Measurements from ENCODE around the gene TEC.
"Not testable (repeated sequence)": the region's sequence is repeated elsewhere in the genome, so short reads cannot be mapped to it uniquely, and the experiment has no call there.

Gene TEC

GRCh38 chr4:48188390-48188789, 81.2 kb downstream of the TEC start:
- H3K4me3 ChIP-seq (ENCODE audit: control insufficient read depth, low read depth, low read length) = no peak overlapping the region
- no peak for TF ChIP-seq CTCF (conservative IDR thresholded peaks at IDR 0.05; ENCODE audit: control insufficient read depth, insufficient read depth, low read depth, low read length)
- DNase-seq (ENCODE audit: low read depth) = no peak

DNA sequence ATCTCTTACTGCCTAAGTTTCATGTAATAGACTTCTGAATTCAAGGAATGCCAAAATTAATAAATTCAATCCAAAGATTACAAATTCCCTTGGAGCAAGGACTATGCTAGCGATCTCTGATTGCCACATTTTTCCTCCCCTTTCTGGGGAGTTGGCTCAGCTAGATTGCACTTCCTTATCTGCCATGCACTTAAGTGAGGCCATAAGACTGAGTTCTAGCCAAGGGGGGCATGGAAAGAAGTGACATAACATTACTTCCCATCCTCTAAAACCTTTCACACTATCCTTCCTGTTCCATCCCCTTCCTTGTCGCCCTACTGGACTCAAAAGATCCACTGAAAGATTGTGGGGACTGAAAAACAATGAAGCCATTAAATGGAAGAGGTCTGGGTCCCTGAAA, 81.8 kb downstream of the TEC start:
- DNase-seq (ENCODE audit: low read depth) = no peak
- no peak overlapping the region for H3K4me3 ChIP-seq (ENCODE audit: control insufficient read depth, low read depth, low read length)
- TF ChIP-seq CTCF (conservative IDR thresholded peaks at IDR 0.05; ENCODE audit: control insufficient read depth, insufficient read depth, low read depth, low read length) = no peak

- not testable (repeated sequence) for H3K4me3 ChIP-seq (ENCODE audit: control insufficient read depth, low read depth, low read length); DNase-seq (ENCODE audit: low read depth)
Measured at GRCh38 chr4:48187066-48187465, 82.6 kb downstream of the TEC start.

- not testable (repeated sequence) for DNase-seq (ENCODE audit: low read depth); H3K4me3 ChIP-seq (ENCODE audit: control insufficient read depth, low read depth, low read length)
Measured at GRCh38 chr4:48186394-48186793, 83.2 kb downstream of the TEC start.

- no peak for DNase-seq (ENCODE audit: low read depth)
- no peak overlapping the region for H3K4me3 ChIP-seq (ENCODE audit: control insufficient read depth, low read depth, low read length)
- no peak for TF ChIP-seq CTCF (conservative IDR thresholded peaks at IDR 0.05; ENCODE audit: control insufficient read depth, insufficient read depth, low read depth, low read length)
Measured at GRCh38 chr4:48184882-48185281, 84.8 kb downstream of the TEC start.

- peak; percentile 53 for DNase-seq (ENCODE audit: low read depth)
- H3K4me3 ChIP-seq (ENCODE audit: control insufficient read depth, low read depth, low read length) = no peak overlapping the region
Measured at GRCh38 chr4:48180234-48180633, 89.4 kb downstream of the TEC start.

GRCh38 chr4:48178931-48179330, 90.7 kb downstream of the TEC start:
- TF ChIP-seq CTCF (conservative IDR thresholded peaks at IDR 0.05; ENCODE audit: control insufficient read depth, insufficient read depth, low read depth, low read length) = no peak
- DNase-seq (ENCODE audit: low read depth) = no peak

More at GRCh38 chr4:48180234-48180633, 89.4 kb downstream of the TEC start:
- no peak for TF ChIP-seq CTCF (conservative IDR thresholded peaks at IDR 0.05; ENCODE audit: control insufficient read depth, insufficient read depth, low read depth, low read length)

DNA sequence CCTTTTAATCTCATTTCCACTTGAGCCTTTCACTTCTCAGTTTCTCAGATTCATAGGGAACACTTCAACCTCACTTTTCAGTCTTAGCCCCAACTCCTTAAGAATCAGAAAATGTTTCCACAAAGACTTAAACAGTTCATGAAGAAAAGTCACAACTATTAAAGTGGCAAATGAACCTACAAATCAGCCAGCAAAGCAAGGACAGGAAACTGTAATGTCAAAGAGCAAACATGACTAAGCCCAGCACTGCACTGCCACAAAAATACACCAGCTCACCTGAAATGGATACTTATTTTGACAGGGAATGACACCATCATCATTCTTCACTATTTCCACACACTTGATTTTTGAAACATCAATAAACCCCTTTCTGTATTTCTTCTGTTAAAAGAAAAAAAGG, 93.8 kb downstream of the TEC start:
- no peak for TF ChIP-seq CTCF (conservative IDR thresholded peaks at IDR 0.05; ENCODE audit: control insufficient read depth, insufficient read depth, low read depth, low read length)
- no peak for DNase-seq (ENCODE audit: low read depth)

More at GRCh38 chr4:48178931-48179330, 90.7 kb downstream of the TEC start:
- no peak overlapping the region for H3K4me3 ChIP-seq (ENCODE audit: control insufficient read depth, low read depth, low read length)

More for the DNA sequence above, 93.8 kb downstream of the TEC start:
- no peak overlapping the region for H3K4me3 ChIP-seq (ENCODE audit: control insufficient read depth, low read depth, low read length)

All from fibroblast of mammary gland (primary cell).